Neuronal stem cell (in vitro differentiated cells): ENCODE results near the gene ZNF799.
"Not testable (repeated sequence)": the region's sequence is repeated elsewhere in the genome, so short reads cannot be mapped to it uniquely, and the experiment has no call there.

Experiments used
- DNase-seq: peaks from one replicate; pipeline ENCODE4 v3.0.0-alpha.2; 2013; ENCODE audit warnings: low spot score
- H2AFZ ChIP-seq: one replicate; pipeline ENCODE4 v1.6.1; 2013; ENCODE audit warnings: mild to moderate bottlenecking, low read length, inconsistent platforms
- H2AK5ac ChIP-seq: 2 replicates; pipeline ENCODE4 v1.6.1; 2013; ENCODE audit warnings: low read depth, mild to moderate bottlenecking, inconsistent platforms, low read length, moderate library complexity, mixed read lengths
- H2BK120ac ChIP-seq: 2 replicates; pipeline ENCODE4 v1.6.1; 2013; ENCODE audit warnings: low read depth, mild to moderate bottlenecking, inconsistent platforms, low read length, moderate library complexity, mixed read lengths
- H2BK12ac ChIP-seq: one replicate; pipeline ENCODE4 v1.6.1; 2013; ENCODE audit warnings: low read length, inconsistent platforms
- H2BK15ac ChIP-seq: 2 replicates; pipeline ENCODE4 v1.6.1; 2013; ENCODE audit warnings: mild to moderate bottlenecking, low read length, inconsistent platforms, mixed read lengths
- H2BK5ac ChIP-seq: one replicate; pipeline ENCODE4 v1.6.1; 2013; ENCODE audit warnings: inconsistent platforms, mild to moderate bottlenecking, low read length, moderate library complexity
- H3K14ac ChIP-seq: one replicate; pipeline ENCODE4 v1.6.1; 2013; ENCODE audit warnings: low read length, inconsistent platforms
- H3K18ac ChIP-seq: 2 replicates; pipeline ENCODE4 v1.6.1; 2013; ENCODE audit warnings: low read length, inconsistent platforms
- H3K23ac ChIP-seq: 2 replicates; pipeline ENCODE4 v1.6.1; 2013; ENCODE audit warnings: low read depth, mild to moderate bottlenecking, mixed read lengths, low read length, inconsistent platforms; ENCODE audit not compliant: poor library complexity
- H3K27ac ChIP-seq: replicated peaks from 3 replicates; pipeline ENCODE4 v1.5.1; 2013; ENCODE audit warnings: low read length, inconsistent platforms
- H3K27me3 ChIP-seq, 3 experiments: 2 replicates each; pipeline ENCODE4 v1.6.1; 2013; ENCODE audit warnings: low read length in 3 of 3, mild to moderate bottlenecking in 2 of 3, inconsistent platforms in 1 of 3, low read depth in 1 of 3, mixed read lengths in 1 of 3, moderate library complexity in 1 of 3; ENCODE audit not compliant: control insufficient read depth in 3 of 3, insufficient read depth in 3 of 3
- H3K36me3 ChIP-seq, 2 donors: replicated peaks in 1 of 2; 2 replicates each; pipeline ENCODE4 v1.6.1; 2013; ENCODE audit warnings: low read length in 2 of 2; ENCODE audit not compliant: control insufficient read depth in 2 of 2, insufficient read depth in 2 of 2
- H3K4ac ChIP-seq: 2 replicates; pipeline ENCODE4 v1.6.1; 2013; ENCODE audit warnings: inconsistent platforms, mild to moderate bottlenecking, low read length, moderate library complexity
- H3K4me1 ChIP-seq, 2 donors: 1 replicate in 1 of 2; 2 replicates in 1 of 2; pipeline ENCODE4 v1.6.1; 2013; ENCODE audit warnings: low read length in 2 of 2, low read depth in 1 of 2; ENCODE audit not compliant: control insufficient read depth in 2 of 2, insufficient read depth in 1 of 2
- H3K4me2 ChIP-seq: one replicate; pipeline ENCODE4 v1.6.1; 2013; ENCODE audit warnings: mild to moderate bottlenecking, low read length, inconsistent platforms; ENCODE audit not compliant: insufficient read depth, poor library complexity, severe bottlenecking
- H3K4me3 ChIP-seq, 2 donors: 2 replicates each; pipeline ENCODE4 v1.5.1; 2013; ENCODE audit warnings: low read length in 2 of 2, mild to moderate bottlenecking in 2 of 2, inconsistent platforms in 1 of 2, moderate library complexity in 1 of 2
- H3K79me1 ChIP-seq: one replicate; pipeline ENCODE4 v1.6.1; 2013; ENCODE audit warnings: low read depth, mild to moderate bottlenecking, inconsistent platforms, low read length, moderate library complexity
- H3K9ac ChIP-seq: one replicate; pipeline ENCODE4 v1.6.1; 2013; ENCODE audit warnings: mild to moderate bottlenecking, low read depth, low read length, inconsistent platforms; ENCODE audit not compliant: poor library complexity
- H3K9me3 ChIP-seq, 2 donors: replicated peaks in 1 of 2; 2 replicates each; pipeline versions ENCODE3 to v1.6.1; 2013; ENCODE audit warnings: low read length in 2 of 2, mild to moderate bottlenecking in 2 of 2, inconsistent platforms in 1 of 2, low read depth in 1 of 2, mixed read lengths in 1 of 2, moderate library complexity in 1 of 2; ENCODE audit not compliant: control insufficient read depth in 2 of 2, insufficient read depth in 1 of 2
- H4K8ac ChIP-seq: one replicate; pipeline ENCODE4 v1.6.1; 2013; ENCODE audit warnings: low read depth, mild to moderate bottlenecking, inconsistent platforms, low read length, moderate library complexity
- H4K91ac ChIP-seq: one replicate; pipeline ENCODE4 v1.6.1; 2013; ENCODE audit warnings: low read length, low read depth, mild to moderate bottlenecking, inconsistent platforms; ENCODE audit not compliant: poor library complexity
- WGBS, 2 donors: extraction: QIAGEN DNeasy Blood & Tissue Kit; methylation state at CpG; one replicate each; pipeline ENCODE4 v1.1.7; 2013; ENCODE audit warnings: missing lambda C conversion rate in 2 of 2, mixed read lengths in 1 of 2; ENCODE audit not compliant: insufficient read length in 2 of 2, insufficient replicate concordance in 1 of 2; ENCODE audit errors: extremely low coverage in 2 of 2; 5-methylcytosine and 5-hydroxymethylcytosine counted together

The ZNF799 gene

DNA sequence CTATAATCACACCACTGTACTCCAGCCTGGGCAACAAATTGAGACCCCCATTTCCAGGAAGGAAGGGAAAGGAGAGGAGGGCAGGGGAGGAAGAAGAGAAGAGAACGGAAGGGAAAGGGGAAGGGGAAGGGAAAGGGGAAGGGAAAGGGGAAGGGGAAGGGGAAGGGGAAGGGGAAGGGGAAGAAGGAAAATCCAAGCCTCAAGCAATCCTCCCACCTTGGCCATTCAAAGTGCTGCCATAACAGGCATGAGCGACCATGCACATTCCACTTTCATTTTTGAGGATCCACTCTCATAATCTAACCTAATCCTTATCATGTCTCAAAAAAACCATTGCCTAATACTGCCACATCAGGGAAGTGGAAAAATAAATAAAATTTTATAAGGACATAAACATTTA lies 14.7 kb downstream of the ZNF799 start:
- H2AFZ ChIP-seq: not testable (repeated sequence)

DNA sequence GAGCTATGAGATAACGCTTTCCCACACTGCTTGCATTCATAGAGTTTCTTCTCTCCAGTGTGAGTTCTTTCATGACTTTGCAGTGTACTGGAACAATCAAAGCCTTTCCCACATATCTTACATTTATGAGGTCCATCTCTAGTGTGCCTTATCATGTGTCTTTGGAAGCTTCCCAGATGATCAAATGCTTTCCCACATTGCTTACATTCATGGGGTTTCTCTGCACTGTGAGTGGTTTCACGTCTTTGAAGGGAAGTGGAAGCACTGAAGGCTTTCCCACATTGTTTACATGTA lies 20.7 kb downstream of the ZNF799 start:
- WGBS, 2 donors: no CpG with 5 or more reads among the region's 2 CpGs
- no peak overlapping the region for H3K4me2 ChIP-seq

More for the DNA sequence above, 14.7 kb downstream of the ZNF799 start:
- WGBS, 2 donors: no CpG with 5 or more reads among the region's 2 CpGs
- not testable (repeated sequence) for H2BK12ac ChIP-seq, H4K91ac ChIP-seq, H3K23ac ChIP-seq, H2BK120ac ChIP-seq, H3K18ac ChIP-seq, H4K8ac ChIP-seq, H3K27me3 ChIP-seq, H3K4ac ChIP-seq, H3K4me2 ChIP-seq, H3K14ac ChIP-seq, H3K4me3 ChIP-seq, H3K27ac ChIP-seq, H3K9ac ChIP-seq, H2BK5ac ChIP-seq, H2BK15ac ChIP-seq, DNase-seq, H2AK5ac ChIP-seq, H3K4me1 ChIP-seq, H3K79me1 ChIP-seq
- Histone ChIP-seq H3K36me3 (peaks cover 8 to 26% of the 10 kb centered on the region in 2 donors), H3K9me3 (peaks cover 3 to 43% of the 10 kb centered on the region in 2 donors)

DNA sequence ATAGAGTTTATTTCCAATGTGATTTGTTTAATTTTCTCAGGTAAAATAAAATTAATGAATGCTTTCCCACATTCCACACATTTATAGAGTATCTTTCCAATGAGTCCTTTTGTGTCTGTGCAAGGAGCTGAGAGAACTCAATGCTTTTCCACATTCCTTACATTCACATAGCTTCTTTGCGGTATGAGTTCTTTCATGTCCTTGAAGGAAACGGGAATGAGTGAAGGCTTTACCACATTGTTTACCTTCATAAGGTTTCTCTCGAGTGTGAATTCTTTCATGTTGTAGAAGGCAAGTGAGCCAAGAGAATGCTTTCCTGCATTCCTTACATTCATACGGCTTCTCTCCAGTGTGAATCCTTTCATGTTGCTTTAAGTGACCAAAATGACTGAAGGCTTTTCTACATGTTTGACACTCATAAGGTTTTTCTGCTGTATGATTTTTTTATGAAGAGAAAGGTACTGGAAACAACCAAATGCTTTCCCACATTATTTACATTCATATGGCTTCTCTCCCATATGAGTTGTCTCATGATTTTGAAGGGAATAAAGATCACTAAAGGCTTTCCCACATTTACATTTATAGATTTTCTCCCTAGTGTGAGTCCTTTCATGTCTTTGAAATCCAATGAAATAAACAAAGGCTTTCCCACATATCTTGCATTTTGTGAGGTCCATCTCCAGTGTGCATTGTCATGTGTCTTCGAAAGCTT lies 21.2 kb downstream of the ZNF799 start:
- no peak for DNase-seq
- Histone ChIP-seq H2AK5ac (no peak overlapping the region), H3K23ac (no peak overlapping the region), H3K9ac (no peak overlapping the region), H2AFZ (no peak overlapping the region), H4K8ac (no peak overlapping the region), H3K4ac (no peak overlapping the region), H3K27me3 (no peaks in the 10 kb centered on the region), H2BK12ac (no peak overlapping the region), H4K91ac (no peak overlapping the region), H3K18ac (no peak overlapping the region), H3K4me3 (no peak overlapping the region), H3K36me3 (peaks cover 1 to 7% of the 10 kb centered on the region in 2 donors), H3K9me3 (peaks cover 8 to 56% of the 10 kb centered on the region in 2 donors), H3K27ac (no peak overlapping the region), H3K79me1 (no peaks in the 10 kb centered on the region), H2BK15ac (no peak overlapping the region), H2BK120ac (no peak overlapping the region), H2BK5ac (no peak overlapping the region), H3K14ac (no peak overlapping the region), H3K4me2 (no peak overlapping the region), H3K4me1 (no peaks in the 10 kb centered on the region)
- WGBS, 2 donors: no CpG with 5 or more reads among the region's 5 CpGs

More for the DNA sequence above, 20.7 kb downstream of the ZNF799 start:
- Histone ChIP-seq H2BK5ac (no peak overlapping the region), H3K79me1 (no peaks in the 10 kb centered on the region), H3K18ac (no peak overlapping the region), H3K4me1 (no peaks in the 10 kb centered on the region), H2AFZ (no peak overlapping the region), H2BK120ac (no peak overlapping the region), H2BK12ac (no peak overlapping the region), H3K4ac (no peak overlapping the region), H4K91ac (no peak overlapping the region), H3K27me3 (no peaks in the 10 kb centered on the region), H3K27ac (no peak overlapping the region), H3K9me3 (peaks cover 8 to 56% of the 10 kb centered on the region in 2 donors), H2BK15ac (no peak overlapping the region), H3K9ac (no peak overlapping the region), H3K23ac (no peak overlapping the region), H2AK5ac (no peak overlapping the region), H3K4me3 (no peak overlapping the region), H3K14ac (no peak overlapping the region), H3K36me3 (peaks cover 1 to 7% of the 10 kb centered on the region in 2 donors), H4K8ac (no peak overlapping the region)
- DNase-seq: no peak

DNA sequence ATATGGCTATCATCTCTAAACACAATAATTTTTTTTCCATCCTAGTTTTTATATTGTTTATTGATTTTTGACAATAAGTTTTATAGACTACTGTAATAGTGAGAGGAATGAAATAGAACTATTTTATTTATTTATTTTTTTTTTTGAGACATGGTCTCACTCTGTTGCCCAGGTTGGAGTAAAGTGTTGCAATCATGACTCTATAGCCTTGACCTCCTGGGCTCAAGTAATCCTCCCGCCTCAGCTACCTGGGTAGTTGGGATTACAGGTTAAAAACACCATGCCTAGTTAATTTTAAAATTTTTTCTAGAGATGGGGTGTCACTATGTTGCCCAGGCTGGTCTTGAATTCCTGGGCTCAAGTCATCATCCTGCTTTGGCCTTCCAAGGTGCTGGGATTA lies 27.0 kb downstream of the ZNF799 start:
- Histone ChIP-seq H2BK5ac (no peak overlapping the region), H3K18ac (no peak overlapping the region), H3K27me3 (no peaks in the 10 kb centered on the region), H2AK5ac (no peak overlapping the region), H4K8ac (no peak overlapping the region), H3K4me3 (no peak overlapping the region), H3K79me1 (no peaks in the 10 kb centered on the region), H4K91ac (no peak overlapping the region), H3K4ac (no peak overlapping the region), H3K4me2 (no peak overlapping the region), H2BK15ac (no peak overlapping the region), H3K23ac (no peak overlapping the region), H3K14ac (no peak overlapping the region), H3K27ac (no peak overlapping the region), H3K9ac (no peak overlapping the region), H2BK120ac (no peak overlapping the region), H2AFZ (no peak overlapping the region), H3K9me3 (peaks cover 2 to 29% of the 10 kb centered on the region in 2 donors), H2BK12ac (no peak overlapping the region), H3K36me3 (no peaks in the 10 kb centered on the region), H3K4me1 (no peaks in the 10 kb centered on the region)
- no peak for DNase-seq
- WGBS, 2 donors: no CpG with 5 or more reads among the region's 1 CpG
